Measurements from ENCODE around the gene KLRK1.

DNA sequence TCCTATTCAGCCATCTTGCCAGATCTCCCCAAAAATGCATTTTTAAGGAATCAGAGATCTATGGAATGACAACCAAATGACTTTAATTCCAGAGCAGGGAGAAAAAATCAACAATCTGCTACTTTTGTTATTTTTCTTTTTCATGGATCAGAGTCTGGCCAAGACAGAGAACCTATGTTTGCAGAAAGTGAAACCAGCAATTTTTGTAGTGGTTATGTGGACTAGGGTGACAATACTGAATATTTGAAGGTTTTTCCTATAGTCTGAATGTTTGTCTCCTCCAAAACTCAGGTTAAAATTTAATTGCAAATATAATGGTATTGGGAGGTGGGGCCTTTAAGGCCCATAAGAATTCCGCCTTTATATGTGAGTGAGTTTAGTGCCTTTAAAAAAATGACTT is 30.9 kb downstream of the KLRK1 start:
- TF ChIP-seq, protein P1, sequence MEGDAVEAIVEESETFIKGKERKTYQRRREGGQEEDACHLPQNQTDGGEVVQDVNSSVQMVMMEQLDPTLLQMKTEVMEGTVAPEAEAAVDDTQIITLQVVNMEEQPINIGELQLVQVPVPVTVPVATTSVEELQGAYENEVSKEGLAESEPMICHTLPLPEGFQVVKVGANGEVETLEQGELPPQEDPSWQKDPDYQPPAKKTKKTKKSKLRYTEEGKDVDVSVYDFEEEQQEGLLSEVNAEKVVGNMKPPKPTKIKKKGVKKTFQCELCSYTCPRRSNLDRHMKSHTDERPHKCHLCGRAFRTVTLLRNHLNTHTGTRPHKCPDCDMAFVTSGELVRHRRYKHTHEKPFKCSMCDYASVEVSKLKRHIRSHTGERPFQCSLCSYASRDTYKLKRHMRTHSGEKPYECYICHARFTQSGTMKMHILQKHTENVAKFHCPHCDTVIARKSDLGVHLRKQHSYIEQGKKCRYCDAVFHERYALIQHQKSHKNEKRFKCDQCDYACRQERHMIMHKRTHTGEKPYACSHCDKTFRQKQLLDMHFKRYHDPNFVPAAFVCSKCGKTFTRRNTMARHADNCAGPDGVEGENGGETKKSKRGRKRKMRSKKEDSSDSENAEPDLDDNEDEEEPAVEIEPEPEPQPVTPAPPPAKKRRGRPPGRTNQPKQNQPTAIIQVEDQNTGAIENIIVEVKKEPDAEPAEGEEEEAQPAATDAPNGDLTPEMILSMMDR (IDR thresholded peaks at IDR 0.05): no peak
- TF ChIP-seq POLR2A (IDR thresholded peaks at IDR 0.05): no peak
- TF ChIP-seq POLR2AphosphoS5 (IDR thresholded peaks at IDR 0.05): no peak

Measured in prostate gland (tissue), 2 donors.